Ascending aorta (tissue), 2 donors: ENCODE measurements around the gene MUC5B. TPM values are rescaled to one million over a fixed set of nuclear protein-coding genes. Genes with fewer than 3 reads are reported as not detected.

ENCODE experiments used
- DNase-seq, 2 donors: peaks; one replicate each; pipeline ENCODE4 v3.0.0-alpha.2; 2019; ENCODE audit warnings: low spot score in 2 of 2
- H3K27ac ChIP-seq, 2 donors: fragments of 200-600 bp; sonication (generic); one replicate each; pipeline ENCODE4 v1.5.1; 2016 to 2017; ENCODE audit warnings: mild to moderate bottlenecking in 1 of 2
- H3K27me3 ChIP-seq: fragments of 200-600 bp; sonication (generic); one replicate; pipeline ENCODE4 v1.5.1; 2017
- H3K36me3 ChIP-seq, 2 donors: fragments of 200-600 bp; sonication (generic); one replicate each; pipeline ENCODE4 v1.5.1; 2016
- H3K4me1 ChIP-seq, 2 donors: fragments of 200-600 bp; sonication (generic); one replicate each; pipeline ENCODE4 v1.5.1; 2016 to 2017; ENCODE audit warnings: mild to moderate bottlenecking in 1 of 2
- H3K4me3 ChIP-seq, 2 donors: fragments of 200-600 bp; sonication (generic); one replicate each; pipeline ENCODE4 v1.5.1; 2016 to 2017; ENCODE audit warnings: mild to moderate bottlenecking in 1 of 2
- H3K9me3 ChIP-seq, 2 donors: fragments of 200-600 bp; sonication (generic); one replicate each; pipeline ENCODE4 v1.5.1; 2016
- intact Hi-C: fragments of 100-400 bp; cut with DNase I; formaldehyde crosslinking; loops from one replicate; pipeline ENCODE4 v1.15.1; 2023
- total RNA-seq: library from RNA; depleted of rRNA; stranded (reverse); fragments of >200 nt; gene quantifications from one replicate; pipeline ENCODE4 v1.1.0, GENCODE V29; 2016
- TF ChIP-seq, protein P1 (sequence below), 3 experiments: fragments of 200-600 bp in 2 of 3; fragments of 450-650 bp in 1 of 3; sonication (generic) in 2 of 3; IDR thresholded peaks; one replicate each; pipeline ENCODE4 v1.5.1; 2016 to 2019; ENCODE audit warnings: antibody characterized with exemption in 3 of 3, mild to moderate bottlenecking in 1 of 3, moderate library complexity in 1 of 3

Gene MUC5B
- total RNA-seq, 1 donor from 2014 or later: under 0.01 TPM

GRCh38 chr11:1288426-1289151 lies 65.7 kb downstream of the MUC5B start:
- intact Hi-C loops: no loop called here
- DNase-seq: no peak
- Histone ChIP-seq H3K27ac (no peak overlapping the region), H3K36me3 (peaks cover 70 to 87% of the 10 kb centered on the region in 2 donors), H3K4me1 (no peaks in the 10 kb centered on the region), H3K9me3 (no peaks in the 10 kb centered on the region), H3K4me3 (no peak overlapping the region), H3K27me3 (no peaks in the 10 kb centered on the region)
- TF ChIP-seq, protein P1, sequence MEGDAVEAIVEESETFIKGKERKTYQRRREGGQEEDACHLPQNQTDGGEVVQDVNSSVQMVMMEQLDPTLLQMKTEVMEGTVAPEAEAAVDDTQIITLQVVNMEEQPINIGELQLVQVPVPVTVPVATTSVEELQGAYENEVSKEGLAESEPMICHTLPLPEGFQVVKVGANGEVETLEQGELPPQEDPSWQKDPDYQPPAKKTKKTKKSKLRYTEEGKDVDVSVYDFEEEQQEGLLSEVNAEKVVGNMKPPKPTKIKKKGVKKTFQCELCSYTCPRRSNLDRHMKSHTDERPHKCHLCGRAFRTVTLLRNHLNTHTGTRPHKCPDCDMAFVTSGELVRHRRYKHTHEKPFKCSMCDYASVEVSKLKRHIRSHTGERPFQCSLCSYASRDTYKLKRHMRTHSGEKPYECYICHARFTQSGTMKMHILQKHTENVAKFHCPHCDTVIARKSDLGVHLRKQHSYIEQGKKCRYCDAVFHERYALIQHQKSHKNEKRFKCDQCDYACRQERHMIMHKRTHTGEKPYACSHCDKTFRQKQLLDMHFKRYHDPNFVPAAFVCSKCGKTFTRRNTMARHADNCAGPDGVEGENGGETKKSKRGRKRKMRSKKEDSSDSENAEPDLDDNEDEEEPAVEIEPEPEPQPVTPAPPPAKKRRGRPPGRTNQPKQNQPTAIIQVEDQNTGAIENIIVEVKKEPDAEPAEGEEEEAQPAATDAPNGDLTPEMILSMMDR (IDR thresholded peaks at IDR 0.05): no peak

DNA sequence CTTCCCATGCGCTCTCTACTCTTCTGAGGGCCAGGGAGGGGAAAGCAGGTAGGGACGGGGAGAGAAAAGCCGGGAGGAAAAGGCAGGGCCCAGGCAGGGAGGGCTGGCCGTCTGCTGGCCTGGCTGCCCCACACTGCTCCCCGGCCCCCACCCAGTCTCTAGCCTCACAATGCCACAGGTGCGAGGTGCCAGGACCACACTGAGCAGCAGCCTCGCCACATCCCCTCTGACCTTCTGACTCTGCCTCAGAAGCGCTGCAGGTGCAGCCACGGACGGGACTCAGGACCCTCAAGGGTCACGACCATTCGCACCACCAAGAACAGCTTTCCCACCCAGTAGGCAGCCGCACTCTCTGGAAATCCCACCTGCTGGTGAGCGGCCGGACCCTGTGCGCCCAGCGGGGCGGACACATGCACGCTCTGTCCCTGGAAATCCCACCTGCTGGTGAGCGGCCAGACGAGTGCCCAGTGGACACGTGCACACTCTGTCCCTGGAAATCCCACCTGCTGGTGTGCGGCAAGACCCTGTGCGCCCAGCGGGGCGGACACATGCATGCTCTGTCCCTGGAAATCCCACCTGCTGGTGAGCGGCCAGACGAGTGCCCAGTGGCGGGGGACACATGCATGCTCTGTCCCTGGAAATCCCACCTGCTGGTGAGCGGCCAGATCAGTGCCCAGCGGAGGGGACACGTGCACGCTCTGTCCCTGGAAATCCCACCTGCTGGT lies 66.5 kb downstream of the MUC5B start:
- DNase-seq: no peak
- no peaks in the 10 kb centered on the region for H3K27me3 ChIP-seq
- no peaks in the 10 kb centered on the region for H3K9me3 ChIP-seq
- TF ChIP-seq, protein P1 (IDR thresholded peaks at IDR 0.05): no peak
- intact Hi-C loops: no loop called here
- H3K27ac ChIP-seq: no peak overlapping the region
- peaks cover 69 to 85% of the 10 kb centered on the region in 2 donors for H3K36me3 ChIP-seq
- no peaks in the 10 kb centered on the region for H3K4me1 ChIP-seq
- no peak overlapping the region for H3K4me3 ChIP-seq

- Histone ChIP-seq H3K27ac (no peak overlapping the region), H3K4me1 (no peaks in the 10 kb centered on the region), H3K27me3 (no peaks in the 10 kb centered on the region), H3K9me3 (no peaks in the 10 kb centered on the region), H3K36me3 (peaks cover 66 to 81% of the 10 kb centered on the region in 2 donors), H3K4me3 (no peak overlapping the region)
- TF ChIP-seq, protein P1 (IDR thresholded peaks at IDR 0.05): no peak
- DNase-seq: peak in 1 of 2 donors; percentile 51
- intact Hi-C loops: no loop called here
These were observed 67.5 kb downstream of the MUC5B start for GRCh38 chr11:1290052-1291040.

- Histone ChIP-seq H3K36me3 (peaks cover 58 to 81% of the 10 kb centered on the region in 2 donors), H3K27me3 (no peaks in the 10 kb centered on the region)
These were observed 68.6 kb downstream of the MUC5B start for GRCh38 chr11:1291295-1292017.

More at GRCh38 chr11:1291295-1292017, 68.6 kb downstream of the MUC5B start:
- H3K9me3 ChIP-seq: no peaks in the 10 kb centered on the region
- TF ChIP-seq, protein P1 (IDR thresholded peaks at IDR 0.05): no peak
- intact Hi-C loops: no loop called here
- no peak overlapping the region for H3K27ac ChIP-seq
- no peaks in the 10 kb centered on the region for H3K4me1 ChIP-seq
- no peak overlapping the region for H3K4me3 ChIP-seq
- peak in 1 of 2 donors; percentile 59 for DNase-seq
